ENCODE measurements around the gene NMU.
"Not testable (repeated sequence)": the region's sequence is repeated elsewhere in the genome, so short reads cannot be mapped to it uniquely, and the experiment has no call there.

The NMU gene

DNA sequence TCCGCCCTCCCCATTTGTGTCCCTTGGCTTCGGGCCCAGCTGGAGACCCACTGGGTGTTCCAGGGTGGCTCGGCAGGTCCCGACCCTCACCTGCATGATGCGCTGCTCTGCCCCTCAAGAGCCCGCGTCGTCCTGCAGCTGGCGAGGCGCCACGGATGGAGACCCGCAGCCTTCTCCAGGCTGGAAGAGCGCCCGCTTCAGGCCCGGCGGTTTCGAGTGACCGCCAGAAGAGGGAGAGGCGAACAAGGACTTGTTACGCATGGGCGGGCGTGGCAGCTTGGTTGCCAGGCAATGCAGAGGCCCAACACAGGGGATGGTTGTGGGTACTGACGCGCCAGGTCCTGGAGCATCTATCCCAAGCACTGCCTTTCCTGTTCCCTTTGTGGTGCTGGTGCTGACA is 44.1 kb downstream of the NMU start, which contains the start of gene PDCL2:
Gene PDCL2 (minus strand): TSS at position 232 of the 400 bp plus-strand sequence. CDS start 136 bp downstream, at position 96.
- TF ChIP-seq, protein P1, sequence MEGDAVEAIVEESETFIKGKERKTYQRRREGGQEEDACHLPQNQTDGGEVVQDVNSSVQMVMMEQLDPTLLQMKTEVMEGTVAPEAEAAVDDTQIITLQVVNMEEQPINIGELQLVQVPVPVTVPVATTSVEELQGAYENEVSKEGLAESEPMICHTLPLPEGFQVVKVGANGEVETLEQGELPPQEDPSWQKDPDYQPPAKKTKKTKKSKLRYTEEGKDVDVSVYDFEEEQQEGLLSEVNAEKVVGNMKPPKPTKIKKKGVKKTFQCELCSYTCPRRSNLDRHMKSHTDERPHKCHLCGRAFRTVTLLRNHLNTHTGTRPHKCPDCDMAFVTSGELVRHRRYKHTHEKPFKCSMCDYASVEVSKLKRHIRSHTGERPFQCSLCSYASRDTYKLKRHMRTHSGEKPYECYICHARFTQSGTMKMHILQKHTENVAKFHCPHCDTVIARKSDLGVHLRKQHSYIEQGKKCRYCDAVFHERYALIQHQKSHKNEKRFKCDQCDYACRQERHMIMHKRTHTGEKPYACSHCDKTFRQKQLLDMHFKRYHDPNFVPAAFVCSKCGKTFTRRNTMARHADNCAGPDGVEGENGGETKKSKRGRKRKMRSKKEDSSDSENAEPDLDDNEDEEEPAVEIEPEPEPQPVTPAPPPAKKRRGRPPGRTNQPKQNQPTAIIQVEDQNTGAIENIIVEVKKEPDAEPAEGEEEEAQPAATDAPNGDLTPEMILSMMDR (IDR thresholded peaks at IDR 0.05; ENCODE audit: low read length, missing control alignments) = no peak
- H3K4me3 ChIP-seq (replicated peaks; ENCODE audit: low read depth, low read length) = no peak within 1 kb of the TSS
- DNase-seq (ENCODE audit: low read depth) = no peak

DNA sequence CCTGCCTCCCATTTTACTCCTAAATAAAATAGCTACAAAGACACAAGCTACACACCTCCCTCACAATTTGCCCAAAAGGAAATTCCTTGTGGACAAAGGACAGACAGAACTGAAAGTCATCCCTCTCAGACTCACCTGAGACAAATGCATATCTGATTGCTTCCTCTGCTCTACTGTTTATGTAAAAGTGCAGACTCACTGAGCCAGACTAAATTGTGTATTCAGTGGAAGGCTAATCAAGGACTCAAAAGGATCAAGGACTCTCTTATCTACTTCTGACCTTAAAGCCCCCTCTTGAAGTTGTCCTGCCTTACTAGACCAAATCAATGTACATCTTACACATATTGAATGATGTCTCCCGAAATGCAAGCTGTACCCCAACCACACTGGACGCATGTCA is 47.9 kb downstream of the NMU start:
- TF ChIP-seq, protein P1 (IDR thresholded peaks at IDR 0.05; ENCODE audit: low read length, missing control alignments) = no peak
- H3K4me3 ChIP-seq (replicated peaks; ENCODE audit: low read depth, low read length) = no peak overlapping the region

DNA sequence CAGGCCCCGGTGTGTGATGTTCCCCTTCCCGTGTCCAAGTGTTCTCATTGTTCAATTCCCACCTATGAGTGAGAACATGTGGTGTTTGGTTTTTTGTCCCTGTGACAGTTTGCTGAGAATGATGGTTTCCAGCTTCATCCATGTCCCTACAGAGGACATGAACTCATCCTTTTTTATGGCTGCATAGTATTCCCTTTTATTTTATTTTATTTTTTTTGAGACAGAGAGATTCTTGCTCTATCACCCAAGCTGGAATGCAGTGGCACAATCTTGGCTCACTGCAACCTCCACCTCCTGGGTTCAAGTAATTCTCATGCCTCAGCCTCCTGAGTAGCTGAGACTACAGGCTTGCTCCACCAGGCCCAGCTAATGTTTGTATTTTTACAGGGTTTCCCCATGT is 53.3 kb downstream of the NMU start:
- not testable (repeated sequence) for H3K4me3 ChIP-seq (replicated peaks; ENCODE audit: low read depth, low read length); DNase-seq (ENCODE audit: low read depth)

More for the DNA sequence above, 47.9 kb downstream of the NMU start:
- DNase-seq (ENCODE audit: low read depth) = no peak

DNA sequence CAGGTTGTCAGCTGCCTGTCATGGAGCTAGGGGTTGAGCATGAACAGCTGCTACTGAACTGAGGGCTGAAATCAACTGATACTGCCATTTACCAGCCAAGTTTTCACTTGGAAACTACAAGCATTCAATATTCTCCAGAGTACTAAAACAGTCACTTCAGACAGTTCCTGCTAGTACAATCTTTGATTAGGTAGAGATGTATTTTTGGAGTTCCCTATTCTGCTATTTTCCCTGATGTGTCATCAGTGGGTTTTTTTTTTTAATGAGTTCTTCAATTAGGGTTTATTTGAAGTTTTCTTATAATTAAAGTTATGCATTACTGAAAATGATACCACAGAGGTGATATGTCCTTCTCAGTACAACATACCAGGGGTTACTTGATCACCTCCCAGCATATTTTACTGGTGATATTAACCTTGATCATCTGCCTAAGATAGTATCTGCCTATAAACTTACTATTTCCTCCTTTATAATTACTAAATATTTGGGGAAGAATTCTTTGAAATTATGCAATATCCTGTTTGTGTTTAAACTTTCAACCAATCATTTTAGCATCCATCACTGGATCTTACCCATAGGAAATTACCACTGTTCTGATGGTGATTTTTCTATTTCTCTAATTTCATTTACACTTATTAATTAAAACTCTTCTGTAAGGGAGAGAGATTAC is 57.6 kb downstream of the NMU start:
- TF ChIP-seq, protein P1 (IDR thresholded peaks at IDR 0.05; ENCODE audit: low read length, missing control alignments) = no peak
- no peak overlapping the region for H3K4me3 ChIP-seq (replicated peaks; ENCODE audit: low read depth, low read length)
- DNase-seq (ENCODE audit: low read depth) = no peak

DNA sequence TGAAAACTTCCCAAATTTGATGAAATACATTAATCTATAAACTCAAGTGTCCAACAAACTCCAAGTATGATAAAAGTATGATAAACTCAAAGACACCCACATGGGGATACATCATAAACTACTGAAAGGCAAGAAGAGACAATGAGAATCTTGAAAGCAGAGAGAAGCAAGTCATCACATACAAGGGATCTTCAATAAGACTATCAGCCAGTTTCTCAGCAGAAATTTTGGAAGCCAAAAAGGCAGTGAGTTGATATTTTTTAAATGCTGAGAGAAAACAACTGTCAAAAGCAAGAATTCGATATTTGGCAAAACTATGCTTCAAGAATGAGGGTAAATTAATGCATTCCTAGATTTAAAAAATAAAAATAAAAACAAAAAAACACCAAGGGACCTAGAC is 60.6 kb downstream of the NMU start:
- H3K4me3 ChIP-seq (replicated peaks; ENCODE audit: low read depth, low read length) = no peak overlapping the region
- DNase-seq (ENCODE audit: low read depth) = no peak
- TF ChIP-seq, protein P1 (IDR thresholded peaks at IDR 0.05; ENCODE audit: low read length, missing control alignments) = no peak

DNA sequence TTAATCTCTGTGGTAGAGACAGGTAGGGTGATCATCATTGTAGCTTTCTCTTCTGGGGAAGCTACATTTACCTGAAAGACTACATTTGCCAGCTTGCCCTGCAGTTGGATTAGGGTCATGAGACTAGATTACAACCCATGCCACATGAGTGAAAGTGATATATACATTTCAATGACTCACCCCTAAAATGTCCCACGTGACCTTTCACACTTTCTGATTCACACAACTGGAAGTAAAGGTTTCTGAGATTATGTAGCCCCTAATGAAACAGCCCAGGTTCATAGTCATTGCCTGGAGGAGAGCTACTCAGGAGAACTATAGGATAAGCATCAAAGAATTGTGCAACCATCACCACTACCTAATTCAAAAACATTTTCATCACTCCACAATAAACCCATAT is 61.8 kb downstream of the NMU start:
- TF ChIP-seq, protein P1 (IDR thresholded peaks at IDR 0.05; ENCODE audit: low read length, missing control alignments) = no peak
- H3K4me3 ChIP-seq (replicated peaks; ENCODE audit: low read depth, low read length) = no peak overlapping the region
- DNase-seq (ENCODE audit: low read depth) = no peak

DNA sequence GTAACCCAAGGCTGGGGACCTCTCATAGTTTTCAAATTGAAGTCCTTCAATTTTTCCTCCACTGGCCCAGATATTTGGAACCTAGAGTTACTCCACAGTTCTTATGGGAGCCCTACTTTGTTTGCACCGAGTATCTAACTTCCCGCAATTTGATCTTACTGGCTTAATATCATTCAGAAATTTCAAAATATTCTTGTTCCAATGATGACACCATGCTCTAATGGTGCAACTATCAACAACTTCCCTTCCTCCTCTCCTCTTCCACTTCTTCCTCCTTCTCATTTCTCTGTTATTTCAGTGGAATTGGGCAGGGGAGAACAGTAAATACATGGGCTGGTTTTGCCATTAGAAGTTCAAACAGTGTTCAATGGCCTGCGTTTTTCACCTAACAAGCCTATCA is 64.3 kb downstream of the NMU start:
- DNase-seq (ENCODE audit: low read depth) = no peak
- no peak overlapping the region for H3K4me3 ChIP-seq (replicated peaks; ENCODE audit: low read depth, low read length)
- TF ChIP-seq, protein P1 (IDR thresholded peaks at IDR 0.05; ENCODE audit: low read length, missing control alignments) = no peak
